Hematopoietic multipotent progenitor cell treated with erythropoietin and hydrocortisone succinate and interleukin-3 and kit ligand, for 17 days (in vitro differentiated cells): ENCODE results near the gene DNAH17.

ENCODE experiments used
- DNase-seq: peaks from one replicate; pipeline ENCODE4 v3.0.0-alpha.2; 2015; ENCODE audit warnings: low spot score

The DNAH17 gene

GRCh38 chr17:78448356-78448993, 128.7 kb downstream of the DNAH17 start:
- no peak for DNase-seq

DNA sequence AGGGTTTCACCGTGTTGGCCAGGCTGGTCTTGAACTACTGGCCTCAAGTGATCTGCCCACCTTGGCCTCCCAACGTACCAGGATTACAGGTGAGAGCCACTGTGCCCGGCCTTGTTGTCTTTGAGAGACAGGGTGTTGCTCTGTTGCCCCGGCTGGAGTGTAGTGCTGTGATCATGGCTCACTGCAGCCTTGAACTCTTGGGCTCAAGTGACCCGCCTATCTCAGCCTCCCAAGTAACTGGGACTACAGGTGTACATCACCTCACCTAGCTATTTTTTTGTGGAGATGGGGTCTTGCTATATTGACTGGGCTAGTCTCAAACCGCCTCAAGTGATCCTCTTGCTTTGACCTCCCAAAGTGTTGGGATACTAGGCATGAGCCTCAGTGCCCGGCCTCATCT, 130.4 kb downstream of the DNAH17 start:
- DNase-seq = no peak

DNA sequence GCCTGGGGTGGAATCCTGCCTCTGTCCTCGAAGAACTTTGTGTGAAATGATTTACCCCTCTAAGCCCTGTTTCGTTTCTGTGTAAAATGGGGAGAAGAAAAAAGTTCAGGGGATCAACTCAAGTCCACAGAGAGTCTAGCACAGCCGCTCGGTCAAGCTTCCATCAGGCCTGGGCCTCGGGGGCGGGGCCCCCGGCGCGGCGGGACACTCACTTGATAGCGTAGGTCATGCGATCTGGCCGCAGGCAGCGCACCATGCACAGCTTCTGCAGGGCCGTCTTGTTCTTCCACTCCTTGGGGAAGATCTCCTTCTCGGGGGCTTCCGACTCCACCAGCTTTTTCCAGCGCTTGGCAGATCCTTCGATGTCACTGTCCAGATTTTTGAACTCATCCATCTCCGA, 132.8 kb downstream of the DNAH17 start:
- DNase-seq = no peak

DNA sequence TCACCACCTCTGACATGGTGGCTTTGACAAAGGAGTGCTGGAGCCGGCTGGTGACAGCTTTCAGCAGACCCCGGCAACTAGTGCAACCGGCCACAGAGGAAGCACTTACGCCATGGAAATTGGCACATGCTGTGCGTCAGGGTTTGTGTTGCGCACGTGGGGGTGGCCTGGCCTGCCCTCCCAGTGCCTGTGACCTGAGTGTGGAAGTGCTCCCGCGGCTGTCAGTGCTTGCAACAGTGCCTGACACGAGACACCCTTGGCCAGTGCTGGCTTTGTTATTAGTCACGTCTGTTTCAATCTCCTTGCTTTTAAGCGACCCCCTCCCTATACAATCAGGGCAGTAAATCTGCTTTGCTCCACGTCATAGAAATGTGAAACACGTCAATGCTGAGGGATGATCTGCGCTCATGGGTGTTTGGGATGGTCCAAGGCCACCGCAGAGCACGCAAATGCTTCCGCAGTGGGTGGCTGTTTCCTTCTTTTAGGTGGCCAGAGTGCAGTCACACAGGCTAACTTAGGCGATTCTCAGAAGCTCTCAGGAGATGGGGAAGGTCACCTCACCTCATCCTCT, 134.5 kb downstream of the DNAH17 start:
- no peak for DNase-seq

- no peak for DNase-seq
These were observed 135.8 kb downstream of the DNAH17 start for GRCh38 chr17:78441271-78441971.

DNA sequence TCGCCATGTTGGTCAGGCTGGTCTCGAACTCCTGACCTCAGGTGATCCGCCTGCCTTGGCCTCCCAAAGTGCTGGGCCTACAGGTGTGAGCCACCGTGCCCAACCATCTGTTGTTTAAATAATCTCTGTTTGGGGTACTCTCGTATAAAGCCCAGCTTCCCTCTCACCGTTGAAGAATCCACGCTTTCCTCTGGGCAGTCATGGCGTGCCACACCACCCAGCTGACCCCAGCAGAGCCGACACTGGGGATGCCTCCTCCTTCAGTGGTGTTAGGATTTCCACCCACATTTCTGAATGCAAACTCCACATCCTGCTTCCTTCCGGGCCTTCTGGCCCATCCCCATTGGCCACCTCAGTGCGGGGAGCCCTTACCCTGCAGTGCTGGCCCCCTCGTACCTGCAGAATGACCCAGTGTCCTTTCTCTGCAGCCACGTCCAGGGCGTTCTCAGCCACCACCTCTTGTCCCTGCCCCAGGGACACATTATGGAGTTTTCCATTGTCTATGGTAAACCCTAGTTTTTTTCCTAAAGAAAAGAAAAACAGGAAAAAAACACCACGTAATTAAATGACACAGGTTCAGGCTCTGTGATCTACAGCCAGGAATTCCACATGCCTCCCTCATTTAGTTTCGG, 138.4 kb downstream of the DNAH17 start:
- DNase-seq = no peak

GRCh38 chr17:78438271-78438691, 138.9 kb downstream of the DNAH17 start:
- no peak for DNase-seq

GRCh38 chr17:78437508-78438169, 139.6 kb downstream of the DNAH17 start:
- DNase-seq = no peak

DNA sequence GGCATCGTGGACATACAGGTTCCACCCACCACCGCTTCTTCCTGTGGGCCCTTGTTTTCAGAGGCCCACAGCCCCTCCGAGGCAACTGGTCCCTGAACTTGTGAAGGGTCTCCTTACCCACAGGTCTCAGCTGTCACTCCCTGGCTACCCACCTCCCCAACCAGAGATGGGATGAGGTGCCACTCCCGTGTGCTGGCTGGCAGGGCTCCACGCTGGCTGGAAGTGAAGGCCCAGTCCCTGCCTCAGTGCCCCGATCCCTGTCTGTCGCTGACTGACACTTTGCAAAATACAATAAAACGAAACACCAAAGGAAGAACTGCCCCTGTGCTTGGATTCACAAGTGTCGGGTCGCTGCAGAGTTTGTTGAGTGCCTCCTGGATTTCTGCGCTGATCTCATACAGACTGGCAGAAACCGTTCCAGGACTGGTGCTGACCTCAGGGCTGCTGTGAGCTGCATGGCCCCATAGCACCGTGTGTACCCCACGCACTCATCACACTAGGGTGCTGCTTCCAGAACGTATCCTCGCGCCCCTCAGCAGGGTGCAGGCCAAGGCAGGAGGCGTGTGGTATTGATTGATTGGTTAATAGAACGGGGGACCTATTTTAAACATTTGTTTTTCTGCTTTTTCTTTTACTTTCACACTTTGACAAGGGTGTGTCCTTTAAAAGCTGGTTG, 141.7 kb downstream of the DNAH17 start:
- DNase-seq = no peak

DNA sequence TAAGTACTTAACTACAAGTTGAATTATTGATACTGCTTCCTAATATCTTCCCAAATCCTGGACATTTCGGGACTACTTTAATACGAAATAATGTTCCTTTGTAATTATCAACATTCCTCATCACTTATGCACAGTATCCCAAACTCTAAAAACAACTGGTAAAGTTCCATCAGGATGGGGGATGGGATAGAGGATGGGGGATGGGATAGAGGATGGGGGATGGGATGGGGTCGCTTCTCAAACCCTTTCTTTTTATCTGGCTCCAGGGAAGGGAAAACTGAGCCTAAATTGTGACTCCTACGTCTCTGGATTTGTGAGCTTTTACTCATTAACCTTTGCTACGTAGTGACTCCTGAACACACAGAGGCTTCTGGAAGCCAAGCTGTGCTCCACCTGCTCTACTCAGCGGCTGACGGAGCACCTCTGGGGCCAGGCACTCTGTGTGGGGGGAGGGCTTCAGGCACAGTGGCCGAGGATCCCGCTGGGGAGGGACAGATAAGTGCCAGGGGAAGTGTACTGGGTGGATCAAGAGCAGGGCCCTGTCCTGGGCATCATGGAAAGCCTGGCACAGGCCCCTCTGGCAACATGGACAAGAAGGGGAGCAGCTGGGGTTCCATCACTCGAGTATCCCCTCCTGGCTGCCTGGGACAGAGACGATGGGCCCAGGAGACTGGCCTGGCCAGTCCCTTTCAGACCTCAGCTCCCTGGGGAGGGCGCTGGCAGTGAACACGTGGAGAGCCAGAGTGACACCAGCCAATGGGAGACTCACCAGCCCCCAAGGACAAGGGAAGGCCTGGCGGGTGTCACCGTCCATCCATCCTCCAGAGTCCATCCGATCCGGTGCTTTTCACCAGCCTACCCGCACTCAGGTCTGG, 142.5 kb downstream of the DNAH17 start:
- no peak for DNase-seq

DNA sequence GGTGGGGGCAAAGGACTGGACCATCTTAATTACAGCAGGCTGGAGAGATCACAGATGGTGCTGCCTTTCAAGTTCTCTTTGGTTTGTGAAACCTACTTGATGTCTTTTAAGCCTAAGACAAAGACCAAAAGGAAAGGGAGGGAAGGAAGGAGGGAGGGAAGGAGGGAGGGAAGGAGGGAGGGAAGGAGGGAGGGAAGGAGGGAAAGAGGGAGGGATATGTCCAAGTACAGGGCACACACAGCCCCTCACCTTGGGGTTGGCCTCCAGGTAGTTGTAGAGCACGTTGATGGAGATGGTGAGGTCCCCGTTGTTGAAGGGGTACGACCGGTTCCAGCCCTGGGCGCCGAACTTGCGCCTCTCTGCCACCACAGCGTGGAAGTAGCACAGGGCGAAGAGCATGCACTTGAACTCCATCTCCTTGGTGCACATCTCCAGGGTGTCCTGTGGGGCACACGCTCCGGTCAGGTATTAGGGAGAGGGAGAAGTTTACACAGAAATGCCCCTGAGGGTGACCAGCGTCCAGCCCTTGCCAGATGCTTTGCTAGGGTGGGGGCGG, 143.3 kb downstream of the DNAH17 start:
- DNase-seq = no peak

DNA sequence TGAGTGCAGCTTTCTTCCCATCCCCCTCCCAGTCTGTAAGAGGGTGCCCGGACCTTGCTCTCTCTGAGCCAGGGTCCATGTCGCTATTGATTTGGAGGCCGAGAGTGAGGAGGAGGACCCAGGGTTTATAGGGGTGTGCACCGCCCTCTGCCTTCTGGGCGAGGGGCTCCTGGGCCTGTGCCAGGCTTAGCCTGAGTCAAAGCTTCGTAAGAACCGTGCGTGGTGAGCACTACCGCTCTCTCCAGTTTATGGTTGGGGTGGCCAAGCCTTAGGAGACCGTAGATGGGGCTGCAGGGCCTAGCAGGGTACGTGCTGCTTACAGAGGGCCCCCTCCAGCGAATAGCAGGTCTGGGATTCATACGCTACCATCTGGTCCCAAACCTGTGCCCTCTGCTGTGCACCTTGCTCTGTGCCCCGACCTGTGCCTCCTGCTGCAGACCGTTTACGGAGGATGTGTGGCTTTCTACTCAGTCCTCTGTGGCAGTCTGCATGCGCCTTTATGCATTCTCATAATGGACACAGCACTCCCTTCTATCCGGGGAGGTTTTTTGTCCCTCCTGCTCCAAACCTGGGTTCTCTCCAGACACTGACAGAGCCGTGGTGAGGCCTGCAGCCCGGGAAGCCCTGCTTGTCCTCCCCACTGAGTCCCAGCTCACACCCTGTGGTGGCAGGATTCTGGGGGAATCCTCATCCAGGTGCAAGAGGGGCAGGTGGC, 144.0 kb downstream of the DNAH17 start:
- DNase-seq = no peak

DNA sequence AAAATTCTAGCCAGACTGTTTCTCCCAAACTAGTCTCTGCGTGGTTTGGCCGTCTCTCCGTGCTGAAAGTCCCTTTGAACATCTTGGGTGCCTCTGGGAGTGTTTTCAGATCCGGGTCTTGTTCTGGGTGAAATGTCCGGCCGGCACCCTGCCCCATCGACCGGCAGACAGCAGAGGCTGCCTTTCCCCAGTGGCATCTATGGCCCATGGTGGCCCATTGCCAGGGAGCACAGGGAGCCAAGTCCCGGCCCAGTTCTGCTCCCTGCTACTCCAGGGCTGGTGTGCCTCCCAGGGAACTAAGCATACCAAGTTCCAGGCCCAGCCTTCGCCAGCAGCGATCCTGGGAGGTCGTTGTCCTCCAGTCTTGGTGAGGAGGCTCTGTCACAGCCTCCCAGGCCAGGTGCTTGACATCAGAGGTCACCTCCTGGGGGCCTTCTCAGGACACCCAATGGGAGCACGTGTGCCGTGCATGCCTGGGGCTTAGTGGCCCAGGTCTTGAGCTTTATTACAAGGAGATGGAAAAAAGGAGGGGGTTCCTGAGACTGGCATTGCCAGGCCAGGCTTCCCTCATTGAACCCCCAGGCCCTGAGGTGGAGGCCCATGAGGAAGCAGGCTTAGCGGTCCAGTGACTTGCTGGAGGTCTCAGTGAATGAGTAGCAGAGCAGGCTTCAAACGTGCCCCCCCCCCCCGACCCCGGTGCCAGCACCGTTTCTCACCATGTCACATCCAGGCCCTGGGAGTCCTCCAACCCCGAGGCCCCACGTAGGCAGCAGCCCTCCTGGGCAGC, 144.8 kb downstream of the DNAH17 start:
- DNase-seq = no peak

- no peak for DNase-seq
These were observed 145.6 kb downstream of the DNAH17 start for GRCh38 chr17:78431692-78431958.

- DNase-seq = no peak
These were observed 146.1 kb downstream of the DNAH17 start for GRCh38 chr17:78430892-78431691.

DNA sequence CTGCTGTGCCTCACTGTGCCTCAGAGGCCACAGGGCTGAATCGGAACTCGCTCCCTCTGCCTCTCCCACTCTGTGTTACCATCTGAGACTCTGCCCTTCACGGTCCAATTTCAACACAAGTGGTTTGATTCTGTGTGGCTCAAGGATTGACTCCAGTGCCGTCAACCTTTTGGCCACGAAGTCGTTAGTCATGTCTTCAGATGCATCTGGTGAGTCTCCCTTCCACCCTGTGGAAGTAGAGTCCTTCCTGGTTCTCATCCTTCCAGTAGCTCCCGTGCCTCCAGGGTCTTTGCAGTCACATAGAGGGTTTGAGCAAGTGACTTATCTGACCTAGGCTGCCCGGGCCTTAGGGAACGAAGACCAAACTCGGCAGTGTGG, 147.6 kb downstream of the DNAH17 start:
- DNase-seq = no peak

DNA sequence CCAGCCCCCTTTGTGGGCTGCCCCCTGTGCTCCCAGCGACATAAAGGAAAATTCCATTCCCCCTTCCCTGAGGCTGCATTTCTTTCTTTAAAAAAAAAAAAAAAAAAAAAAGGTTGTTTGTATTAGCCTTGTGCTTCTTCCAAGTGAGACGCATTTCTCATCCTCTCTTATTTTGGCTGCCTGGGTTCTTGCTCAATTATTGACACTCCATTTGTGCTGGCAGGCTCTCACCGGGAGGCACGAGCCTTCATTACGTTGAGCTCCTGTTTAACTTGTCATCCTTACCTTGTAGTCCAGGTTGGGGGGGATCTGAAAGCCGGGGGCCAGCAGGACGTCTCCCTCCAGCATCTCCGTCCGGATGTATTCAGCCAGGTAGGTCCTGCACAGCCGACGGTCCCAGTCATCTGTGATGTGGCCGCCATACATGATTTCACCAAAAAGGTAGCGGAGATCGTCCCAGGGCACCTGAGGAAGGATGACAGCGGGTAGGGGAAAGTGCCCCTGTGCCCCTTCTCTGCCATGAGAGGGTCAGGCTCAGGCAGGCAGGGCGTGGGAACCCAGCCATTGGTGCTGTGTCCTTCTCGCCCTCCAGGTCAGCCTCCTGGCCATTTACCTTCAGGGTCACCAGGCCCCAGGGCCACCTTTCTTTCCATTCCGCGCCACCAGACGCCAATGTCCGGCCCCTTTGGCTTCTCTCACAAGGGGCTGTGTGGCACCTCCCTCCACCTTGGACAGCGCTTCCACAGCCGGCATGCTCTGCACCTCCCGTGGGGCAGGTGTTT, 148.2 kb downstream of the DNAH17 start:
- no peak for DNase-seq

GRCh38 chr17:78428025-78428575, 149.1 kb downstream of the DNAH17 start:
- DNase-seq = no peak
